Motor neuron (in vitro differentiated cells): ENCODE measurements around the gene ZBTB38. TPM values are rescaled to one million over a fixed set of nuclear protein-coding genes. Genes with fewer than 3 reads are reported as not detected.

Experiments used
- ATAC-seq, 8 experiments: fragments of 200-7000 bp; cut with Tn5 transposase; replicated peaks in 6 of 8; 2 replicates each; pipeline ENCODE4 v1.8.0; 2021; ENCODE audit warnings: mild to moderate bottlenecking in 8 of 8, moderate library complexity in 8 of 8
- H3K27ac ChIP-seq, 2 donors: fragments of 250-450 bp; sonication (Bioruptor Pico); 2 replicates each; pipeline ENCODE4 v1.9.0; 2021; ENCODE audit warnings: antibody characterized with exemption in 2 of 2, mild to moderate bottlenecking in 2 of 2, moderate library complexity in 1 of 2
- H3K4me1 ChIP-seq, 2 donors: fragments of 250-450 bp; sonication (Bioruptor Pico); replicated peaks in 1 of 2; 2 replicates each; pipeline ENCODE4 v1.6.1; 2021; ENCODE audit warnings: antibody characterized with exemption in 2 of 2, mild to moderate bottlenecking in 2 of 2, moderate library complexity in 1 of 2
- H3K4me3 ChIP-seq, 5 donors: fragments of 250-450 bp; sonication (Bioruptor Pico); 2 replicates each; pipeline ENCODE4 v1.9.0; 2021; ENCODE audit warnings: antibody characterized with exemption in 5 of 5, mild to moderate bottlenecking in 5 of 5, moderate library complexity in 4 of 5
- WGBS, 10 experiments: fragments of 450-650 bp; shearing (Covaris generic); methylation state at CpG; one replicate each; pipeline ENCODE4 v1.0.0; 2022; 5-methylcytosine and 5-hydroxymethylcytosine counted together
- in situ Hi-C, 9 experiments: fragments of 400-800 bp; cut with MboI; loops; one replicate each; pipeline ENCODE4 v1.15.0; 2021; ENCODE audit warnings: low sequenced_read_pairs in 9 of 9, low pct_unique_long_range_greater_than_20kb in 2 of 9; ENCODE audit not compliant: unreplicated experiment in 9 of 9
- total RNA-seq, 8 experiments: library from RNA; unstranded; fragments of 300-600 nt; gene quantifications; 2 replicates each; pipeline versions ENCODE4 v1.2.3 to v1.2.4, GENCODE V29; 2022

ZBTB38 gene, protein sequence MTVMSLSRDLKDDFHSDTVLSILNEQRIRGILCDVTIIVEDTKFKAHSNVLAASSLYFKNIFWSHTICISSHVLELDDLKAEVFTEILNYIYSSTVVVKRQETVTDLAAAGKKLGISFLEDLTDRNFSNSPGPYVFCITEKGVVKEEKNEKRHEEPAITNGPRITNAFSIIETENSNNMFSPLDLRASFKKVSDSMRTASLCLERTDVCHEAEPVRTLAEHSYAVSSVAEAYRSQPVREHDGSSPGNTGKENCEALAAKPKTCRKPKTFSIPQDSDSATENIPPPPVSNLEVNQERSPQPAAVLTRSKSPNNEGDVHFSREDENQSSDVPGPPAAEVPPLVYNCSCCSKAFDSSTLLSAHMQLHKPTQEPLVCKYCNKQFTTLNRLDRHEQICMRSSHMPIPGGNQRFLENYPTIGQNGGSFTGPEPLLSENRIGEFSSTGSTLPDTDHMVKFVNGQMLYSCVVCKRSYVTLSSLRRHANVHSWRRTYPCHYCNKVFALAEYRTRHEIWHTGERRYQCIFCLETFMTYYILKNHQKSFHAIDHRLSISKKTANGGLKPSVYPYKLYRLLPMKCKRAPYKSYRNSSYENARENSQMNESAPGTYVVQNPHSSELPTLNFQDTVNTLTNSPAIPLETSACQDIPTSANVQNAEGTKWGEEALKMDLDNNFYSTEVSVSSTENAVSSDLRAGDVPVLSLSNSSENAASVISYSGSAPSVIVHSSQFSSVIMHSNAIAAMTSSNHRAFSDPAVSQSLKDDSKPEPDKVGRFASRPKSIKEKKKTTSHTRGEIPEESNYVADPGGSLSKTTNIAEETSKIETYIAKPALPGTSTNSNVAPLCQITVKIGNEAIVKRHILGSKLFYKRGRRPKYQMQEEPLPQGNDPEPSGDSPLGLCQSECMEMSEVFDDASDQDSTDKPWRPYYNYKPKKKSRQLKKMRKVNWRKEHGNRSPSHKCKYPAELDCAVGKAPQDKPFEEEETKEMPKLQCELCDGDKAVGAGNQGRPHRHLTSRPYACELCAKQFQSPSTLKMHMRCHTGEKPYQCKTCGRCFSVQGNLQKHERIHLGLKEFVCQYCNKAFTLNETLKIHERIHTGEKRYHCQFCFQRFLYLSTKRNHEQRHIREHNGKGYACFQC (N-terminal part only)
- total RNA-seq: 10 to 100 TPM; 11.4 to 87.6 (median 30.9) TPM

DNA sequence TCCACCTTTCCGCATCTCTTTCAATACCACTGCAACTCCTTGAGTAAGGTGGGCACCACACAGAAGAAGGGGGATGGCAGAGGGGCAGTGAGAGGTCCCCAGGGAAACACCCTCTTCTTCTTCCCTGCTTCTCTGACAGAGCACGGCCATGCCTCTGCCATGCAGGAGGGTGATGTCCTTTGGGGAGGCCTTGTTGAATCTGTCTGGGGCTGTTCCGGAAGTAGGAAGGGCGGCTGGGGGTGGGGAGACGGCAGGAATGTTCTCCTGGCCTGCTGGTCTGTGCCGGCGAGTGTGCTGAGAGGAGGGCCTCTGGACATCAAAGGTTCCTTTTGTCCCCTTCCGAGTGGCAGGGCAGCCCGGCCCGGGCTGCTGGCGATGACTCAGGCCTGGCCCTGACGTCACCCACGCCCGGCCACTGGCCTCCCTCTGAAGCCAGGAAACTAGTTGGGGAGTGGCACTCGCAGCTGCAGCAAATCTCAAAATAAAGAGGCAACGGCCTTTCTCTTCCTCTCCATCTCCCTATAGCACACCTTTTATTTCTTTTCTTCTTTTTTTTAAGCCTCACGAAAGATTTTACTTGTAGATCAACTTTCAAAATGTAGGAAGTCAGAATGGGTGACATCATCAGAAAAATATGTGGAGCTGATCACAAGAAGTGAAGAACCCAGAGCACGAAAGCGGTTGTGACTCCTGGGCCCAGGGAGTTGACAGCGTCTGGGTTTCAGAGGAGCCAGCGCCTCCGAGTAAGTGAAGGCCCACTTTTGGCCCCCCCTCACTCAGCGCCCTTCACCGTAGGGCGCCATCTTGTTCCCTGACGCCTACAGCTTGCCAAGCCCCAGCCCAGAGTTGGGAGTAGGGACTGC, at the start of gene ZBTB38:
Gene ZBTB38, plus strand, starts transcription at position 443 of the 863 bp plus-strand sequence. CDS start 73,885 bp downstream, outside the sequence.
- Histone ChIP-seq H3K4me3 (peak within 1 kb of the TSS in 2 of 5 donors; percentile 4 to 15), H3K27ac (peak within 1 kb of the TSS; percentile 82 to 91), H3K4me1 (peaks cover 18 to 33% of the 10 kb centered on the region in 2 donors)
- in situ Hi-C loops: no loop called here
- peak; percentile 67 to 97 (median 96) for ATAC-seq
- 0 to 87% (median 40%) methylated on average over 1 to 15 of the region's 26 CpGs; no CpG with 5 or more reads in 1 of the 10 experiments for WGBS, 10 experiments

DNA sequence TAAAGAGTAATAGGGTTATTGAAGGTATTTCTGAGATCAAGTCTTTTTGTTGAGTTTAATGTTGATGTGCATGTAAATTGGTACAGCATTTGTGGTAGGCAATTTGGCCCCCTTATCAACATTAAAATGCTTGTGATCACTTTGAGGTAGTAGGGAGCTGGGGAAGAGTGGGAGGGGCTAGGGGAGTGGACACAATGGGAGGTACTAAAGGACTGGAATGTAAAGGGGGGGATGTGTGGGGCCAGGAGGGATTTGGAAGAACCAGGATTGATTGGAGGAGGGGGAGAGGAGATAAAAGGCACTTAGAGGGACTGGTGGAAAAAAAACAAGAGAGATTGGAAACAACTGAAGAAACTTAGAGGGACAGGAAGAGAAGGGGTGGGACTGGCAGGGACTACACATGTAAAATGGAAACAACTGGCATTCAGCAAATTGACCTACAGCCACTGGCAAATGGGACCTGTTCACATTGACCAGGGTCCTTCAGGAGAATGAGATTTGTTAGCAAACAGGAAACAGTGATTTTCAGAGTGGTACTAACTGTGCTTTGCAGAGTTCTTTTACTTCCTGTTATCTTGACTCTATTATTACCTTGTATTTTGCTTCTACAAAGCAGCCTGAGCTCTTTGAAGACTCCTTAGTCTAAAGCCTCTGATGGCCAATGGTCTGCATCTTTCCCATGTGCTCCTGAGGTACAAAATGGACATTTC, 47.8 kb upstream of the ZBTB38 start:
- Histone ChIP-seq H3K27ac (no peak overlapping the region), H3K4me3 (no peak overlapping the region), H3K4me1 (no peaks in the 10 kb centered on the region)
- in situ Hi-C loops: loop anchor here in 5 of 9 experiments (25.0 kb wide), 4 partner anchors 117 to 242 kb away; no protein-coding TSS in a partner anchor
- no peak for ATAC-seq

DNA sequence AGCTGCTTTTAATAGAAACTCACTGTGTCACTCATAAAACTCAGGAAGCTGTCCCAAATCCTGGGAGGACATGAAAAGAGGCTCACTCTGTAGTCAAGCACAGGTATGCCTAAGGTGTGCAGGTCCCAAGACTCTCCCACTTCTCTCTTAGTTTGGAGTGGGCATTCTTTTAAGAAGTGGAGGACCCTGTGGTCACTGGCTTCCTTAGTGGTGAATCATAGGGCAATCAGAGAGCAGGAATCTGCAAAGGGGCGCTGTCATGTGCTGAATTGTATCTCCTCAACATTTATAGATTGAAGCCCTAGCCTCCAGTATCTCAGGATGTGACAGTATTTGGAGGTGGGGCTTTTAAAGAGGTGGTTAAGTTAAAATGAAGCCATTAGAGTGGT, 47.2 kb upstream of the ZBTB38 start:
- H3K4me3 ChIP-seq: no peak overlapping the region
- ATAC-seq: no peak
- in situ Hi-C loops: loop anchor here in 5 of 9 experiments (25.0 kb wide), 4 partner anchors 116 to 241 kb away; no protein-coding TSS in a partner anchor
- peaks cover 0 to 1% of the 10 kb centered on the region in 2 donors for H3K4me1 ChIP-seq
- H3K27ac ChIP-seq: no peak overlapping the region
- 67 to 100% (median 90%) methylated on average over 1 of the region's 1 CpG; no CpG with 5 or more reads in 3 of the 10 experiments for WGBS, 10 experiments

DNA sequence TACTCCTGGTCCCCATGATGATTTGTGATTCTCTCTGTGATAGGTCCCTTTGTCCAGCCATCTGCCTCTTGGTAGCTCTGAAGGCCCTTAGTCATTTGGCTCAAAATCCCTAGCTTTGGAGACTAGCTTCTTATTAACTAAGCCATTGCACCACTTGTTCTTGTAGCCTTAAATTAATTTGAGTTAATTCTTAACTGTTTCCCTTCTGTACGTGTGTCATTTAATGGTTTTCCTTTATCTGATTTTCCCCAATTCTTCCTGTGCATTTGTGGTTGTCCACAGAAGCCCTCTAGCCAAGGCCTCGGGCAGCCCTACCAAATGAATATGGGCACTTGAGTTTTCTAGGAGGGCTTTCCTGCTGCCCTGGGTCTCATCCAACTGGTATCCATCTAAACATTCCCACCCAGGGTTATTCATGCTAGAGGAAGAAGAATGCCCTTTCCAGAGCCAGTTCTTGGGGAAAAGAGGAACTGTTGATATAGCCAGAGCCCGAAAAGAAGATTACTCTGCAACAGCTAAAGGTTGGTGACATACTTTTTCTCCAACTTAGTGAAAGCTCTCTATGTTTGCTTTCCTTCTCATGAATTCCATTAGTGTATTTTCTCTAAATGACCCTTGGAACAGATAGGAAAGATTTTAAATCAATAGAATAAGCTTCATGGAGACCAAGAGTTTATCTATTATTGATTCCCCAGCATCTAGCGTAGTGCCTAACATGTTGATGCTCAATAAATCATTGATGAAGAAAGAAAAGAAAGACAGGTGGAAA, 44.2 kb upstream of the ZBTB38 start:
- no peak overlapping the region for H3K4me3 ChIP-seq
- peaks cover 0 to 8% of the 10 kb centered on the region in 2 donors for H3K4me1 ChIP-seq
- no peak overlapping the region for H3K27ac ChIP-seq
- WGBS, 10 experiments: 67 to 100% (median 81%) methylated on average over 1 to 4 of the region's 4 CpGs
- ATAC-seq: no peak
- in situ Hi-C loops: loop anchor here in 5 of 9 experiments (25.0 kb wide), 4 partner anchors 113 to 238 kb away; no protein-coding TSS in a partner anchor

DNA sequence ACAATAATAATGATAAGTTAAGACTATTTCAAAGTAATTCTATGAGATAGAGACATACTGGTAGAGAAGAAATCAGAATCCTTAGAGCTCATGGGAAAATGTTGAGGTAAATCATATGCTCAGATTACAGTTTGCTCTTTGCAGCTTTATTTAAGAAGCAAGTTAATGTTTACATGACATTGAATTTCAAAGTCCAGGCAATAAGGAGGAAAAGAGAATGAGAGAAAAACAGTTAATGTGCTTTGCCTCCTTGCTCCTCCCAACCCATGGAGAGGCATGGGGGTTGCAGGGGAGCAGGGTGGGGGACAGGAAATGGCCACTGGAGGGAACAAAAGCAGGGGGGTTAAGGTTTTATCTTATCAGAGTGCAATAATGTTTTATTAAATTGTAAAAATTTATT, 42.2 kb upstream of the ZBTB38 start:
- in situ Hi-C loops: loop anchor here in 1 of 9 experiments (25.0 kb wide), 1 partner anchor 236 kb away; no protein-coding TSS in a partner anchor
- H3K4me1 ChIP-seq: peaks cover 3 to 19% of the 10 kb centered on the region in 2 donors
- no peak overlapping the region for H3K27ac ChIP-seq
- no peak overlapping the region for H3K4me3 ChIP-seq
- no peak for ATAC-seq

DNA sequence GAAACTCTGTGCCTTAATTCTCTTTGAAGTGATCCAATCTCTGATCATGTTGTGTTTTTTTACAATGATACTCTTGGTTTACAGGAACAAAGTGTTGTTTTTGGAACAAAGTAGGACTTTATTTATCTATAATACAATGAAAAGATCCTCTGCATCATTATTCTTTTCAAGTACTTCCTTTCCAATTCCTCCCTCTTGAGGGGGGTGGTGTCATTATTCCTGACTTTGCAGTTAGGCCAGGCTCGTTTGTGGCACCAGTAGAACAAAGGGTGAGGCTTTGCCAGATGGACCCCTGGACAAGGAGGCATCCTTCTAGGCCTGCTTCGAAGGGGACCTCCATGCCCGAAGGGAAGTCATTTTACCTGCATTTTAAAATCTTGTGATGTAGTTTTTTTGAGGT, 41.7 kb upstream of the ZBTB38 start:
- in situ Hi-C loops: loop anchor here in 1 of 9 experiments (25.0 kb wide), 1 partner anchor 236 kb away; no protein-coding TSS in a partner anchor
- no peak for ATAC-seq

DNA sequence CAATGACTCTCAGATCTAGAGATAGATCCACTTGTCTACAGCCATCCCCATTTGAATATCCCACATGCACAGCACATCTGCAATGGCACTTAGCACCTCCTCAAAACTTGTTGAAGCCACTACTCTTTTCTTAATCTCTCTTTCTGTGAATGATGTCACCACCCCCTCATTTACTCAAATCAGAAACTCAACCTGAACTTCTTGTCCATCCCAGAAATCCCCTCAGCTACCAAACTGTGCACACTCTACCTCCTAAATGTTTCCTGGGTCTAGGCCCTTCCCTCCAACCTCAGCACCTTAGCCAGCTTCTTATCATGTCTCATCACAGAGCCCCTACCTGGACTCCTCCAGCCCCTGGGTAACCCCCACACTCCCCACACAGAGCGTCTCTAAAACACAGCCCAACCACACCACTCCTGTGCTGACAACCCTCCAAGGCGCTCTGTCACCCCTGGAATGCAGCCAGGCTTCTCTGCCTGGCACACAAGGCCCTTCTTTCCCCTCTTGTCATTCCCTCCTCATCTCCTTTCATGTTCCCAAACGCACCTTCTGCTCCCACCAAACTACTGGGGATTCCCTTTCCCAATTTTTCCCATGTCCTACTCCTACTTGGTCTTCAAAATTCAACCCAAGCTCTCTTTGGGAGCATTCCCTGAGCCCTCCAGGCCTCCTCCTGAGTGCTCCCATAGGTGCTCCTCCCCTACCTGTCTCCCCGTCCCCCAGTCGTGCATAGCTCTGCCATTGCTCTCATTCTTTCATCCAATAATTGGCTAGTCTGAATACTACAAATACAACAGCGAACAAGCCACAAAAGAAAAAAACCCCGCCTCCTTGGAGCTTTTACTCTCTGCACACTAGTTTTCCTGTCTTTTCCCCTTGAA, 39.8 kb upstream of the ZBTB38 start:
- Histone ChIP-seq H3K4me3 (no peak overlapping the region), H3K4me1 (peaks cover 17 to 34% of the 10 kb centered on the region in 2 donors), H3K27ac (no peak overlapping the region)
- 53 to 100% (median 90%) methylated on average over 1 to 7 of the region's 7 CpGs; no CpG with 5 or more reads in 2 of the 10 experiments for WGBS, 10 experiments
- no peak for ATAC-seq
- in situ Hi-C loops: loop anchor here in 1 of 9 experiments (25.0 kb wide), 1 partner anchor 234 kb away; no protein-coding TSS in a partner anchor

More for the DNA sequence above, 41.7 kb upstream of the ZBTB38 start:
- WGBS, 10 experiments: 40 to 100% (median 74%) methylated on average over 1 to 3 of the region's 3 CpGs; no CpG with 5 or more reads in 2 of the 10 experiments
- Histone ChIP-seq H3K27ac (no peak overlapping the region), H3K4me3 (no peak overlapping the region), H3K4me1 (peaks cover 8 to 25% of the 10 kb centered on the region in 2 donors)

DNA sequence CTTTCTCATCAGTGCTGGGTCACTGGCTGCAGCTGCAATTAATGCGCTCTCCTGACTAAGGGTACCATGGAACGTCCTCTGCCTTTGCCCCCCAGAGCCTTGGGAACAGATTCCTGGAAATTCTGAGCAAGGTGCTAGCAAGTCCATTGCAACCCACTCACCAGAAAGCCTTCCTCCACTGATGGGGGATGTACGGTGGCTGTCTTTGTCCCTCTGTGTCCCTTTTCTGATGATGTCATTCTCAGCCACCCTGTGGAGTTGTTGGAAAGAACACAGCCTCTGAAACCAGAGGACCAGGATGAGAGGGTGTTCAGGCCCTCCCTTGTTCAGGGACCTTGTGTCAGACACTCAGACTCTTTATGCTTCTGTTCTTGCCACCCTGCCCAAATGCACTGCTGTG, 38.1 kb upstream of the ZBTB38 start:
- Histone ChIP-seq H3K27ac (peak overlapping the region in 1 of 2 donors; percentile 63), H3K4me3 (no peak overlapping the region), H3K4me1 (peaks cover 20 to 39% of the 10 kb centered on the region in 2 donors)
- peak in 2 of 8 experiments; percentile 30 to 33 for ATAC-seq
- in situ Hi-C loops: loop anchor here in 1 of 9 experiments (25.0 kb wide), 1 partner anchor 232 kb away; no protein-coding TSS in a partner anchor
- 100% methylated on average over 1 to 2 of the region's 3 CpGs; no CpG with 5 or more reads in 8 of the 10 experiments for WGBS, 10 experiments

DNA sequence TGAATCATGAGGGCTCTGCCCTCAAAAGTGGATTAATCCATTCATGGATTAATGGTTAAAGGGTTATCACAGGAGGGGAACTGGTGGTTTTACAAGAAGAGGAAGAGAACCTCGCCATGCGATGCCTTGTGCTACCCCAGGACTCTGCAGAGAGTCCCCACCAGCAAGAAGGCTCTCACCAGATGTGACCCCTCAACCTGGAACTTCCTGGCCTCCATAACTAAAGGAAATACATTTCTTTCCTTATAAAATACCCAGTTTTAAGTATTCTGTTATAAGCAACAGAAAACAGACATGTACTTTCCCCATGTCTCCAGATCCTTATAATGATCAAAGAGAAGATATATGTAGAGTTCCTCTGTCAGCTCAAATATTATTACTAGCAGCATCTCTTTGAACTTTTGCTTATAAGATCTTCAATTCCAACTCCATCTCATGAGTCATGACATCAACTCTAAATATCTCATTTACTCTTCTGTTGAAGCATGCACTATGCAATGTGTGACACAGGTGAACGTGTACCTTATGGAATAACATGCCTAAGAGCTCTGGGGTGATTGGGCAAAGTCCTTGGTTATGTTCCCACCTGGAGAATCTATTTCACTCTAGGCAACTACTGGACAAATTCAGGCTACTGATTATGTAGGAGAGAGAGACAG, 37.5 kb upstream of the ZBTB38 start:
- H3K4me1 ChIP-seq: peaks cover 26 to 45% of the 10 kb centered on the region in 2 donors
- no peak for ATAC-seq
- no peak overlapping the region for H3K4me3 ChIP-seq
- in situ Hi-C loops: loop anchor here in 1 of 9 experiments (25.0 kb wide), 1 partner anchor 231 kb away; no protein-coding TSS in a partner anchor
- 50 to 100% (median 89%) methylated on average over 1 to 3 of the region's 3 CpGs; no CpG with 5 or more reads in 1 of the 10 experiments for WGBS, 10 experiments
- peak overlapping the region in 1 of 2 donors; percentile 26 for H3K27ac ChIP-seq
